Measurements from ENCODE around the gene SLC17A9.

DNA sequence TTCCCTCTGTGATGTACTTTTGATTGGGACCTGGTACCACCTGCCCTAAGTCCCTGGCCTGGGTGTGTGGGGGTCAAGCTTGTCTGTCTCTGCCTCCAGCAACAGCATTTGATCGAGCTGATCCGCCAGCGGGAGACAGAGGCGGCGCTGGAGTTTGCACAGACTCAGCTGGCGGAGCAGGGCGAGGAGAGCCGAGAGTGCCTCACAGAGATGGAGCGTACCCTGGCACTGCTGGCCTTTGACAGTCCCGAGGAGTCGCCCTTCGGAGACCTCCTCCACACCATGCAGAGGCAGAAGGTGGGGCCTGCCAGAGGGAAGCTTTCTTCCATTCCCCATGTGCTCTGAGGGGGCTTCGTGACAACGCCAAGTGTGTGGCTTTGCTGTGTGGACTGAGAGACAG, 9.1 kb upstream of the SLC17A9 start:
- TF ChIP-seq GATA2 (IDR thresholded peaks at IDR 0.05; ENCODE audit: low read depth, low read length): no peak
- no peak for TF ChIP-seq GATA3 (IDR thresholded peaks at IDR 0.05; ENCODE audit: low read depth, low read length)

All from SH-SY5Y (cell line).